ENCODE measurements around the gene PHC3.
A peak's percentile ranks its signal among the peaks of the same experiment; 100 is the strongest.

The PHC3 gene

GRCh38 chr3:170078620-170079281 is 102.8 kb downstream of the PHC3 start:
- Mint-ChIP-seq H3K9me3 (peaks cover 18% of the 10 kb centered on the region), H3K4me3 (no peak overlapping the region), H3K4me1 (peaks cover 6% of the 10 kb centered on the region), H3K27ac (peak overlapping the region; percentile 60), H3K27me3 (ENCODE audit: low read depth, poor library complexity) (peaks cover 4% of the 10 kb centered on the region), H3K36me3 (ENCODE audit: low read depth) (peaks cover 60% of the 10 kb centered on the region)
- DNase-seq, result no peak
- no peak for TF ChIP-seq CTCF (IDR thresholded peaks at IDR 0.05)

GRCh38 chr3:170077361-170077760 is 104.2 kb downstream of the PHC3 start:
- Mint-ChIP-seq H3K36me3 (ENCODE audit: low read depth) (peaks cover 51% of the 10 kb centered on the region), H3K27ac (no peak overlapping the region), H3K4me1 (peaks cover 6% of the 10 kb centered on the region), H3K4me3 (no peak overlapping the region), H3K9me3 (peaks cover 29% of the 10 kb centered on the region), H3K27me3 (ENCODE audit: low read depth, poor library complexity) (peaks cover 4% of the 10 kb centered on the region)
- DNase-seq, result no peak
- TF ChIP-seq CTCF (IDR thresholded peaks at IDR 0.05), result no peak

- Mint-ChIP-seq H3K9me3 (peaks cover 31% of the 10 kb centered on the region), H3K4me1 (peaks cover 6% of the 10 kb centered on the region)
- DNase-seq, result no peak
Measured at GRCh38 chr3:170076715-170077238, 104.8 kb downstream of the PHC3 start.

GRCh38 chr3:170075441-170076091 is 106.0 kb downstream of the PHC3 start:
- peaks cover 6% of the 10 kb centered on the region for H3K4me1 Mint-ChIP-seq
- peaks cover 37% of the 10 kb centered on the region for H3K9me3 Mint-ChIP-seq
- no peak overlapping the region for H3K27ac Mint-ChIP-seq
- peaks cover 4% of the 10 kb centered on the region for H3K27me3 Mint-ChIP-seq (ENCODE audit: low read depth, poor library complexity)
- no peak overlapping the region for H3K4me3 Mint-ChIP-seq
- TF ChIP-seq CTCF (IDR thresholded peaks at IDR 0.05), result no peak
- DNase-seq, result no peak
- H3K36me3 Mint-ChIP-seq (ENCODE audit: low read depth), result peaks cover 34% of the 10 kb centered on the region

More at GRCh38 chr3:170076715-170077238, 104.8 kb downstream of the PHC3 start:
- TF ChIP-seq CTCF (IDR thresholded peaks at IDR 0.05), result no peak
- Mint-ChIP-seq H3K4me3 (no peak overlapping the region), H3K36me3 (ENCODE audit: low read depth) (peaks cover 46% of the 10 kb centered on the region), H3K27ac (no peak overlapping the region), H3K27me3 (ENCODE audit: low read depth, poor library complexity) (peaks cover 4% of the 10 kb centered on the region)

- no peak for DNase-seq
- H3K36me3 Mint-ChIP-seq (ENCODE audit: low read depth), result no peaks in the 10 kb centered on the region
- H3K9me3 Mint-ChIP-seq, result peaks cover 10% of the 10 kb centered on the region
- H3K4me3 Mint-ChIP-seq, result no peak overlapping the region
- H3K4me1 Mint-ChIP-seq, result no peaks in the 10 kb centered on the region
- peaks cover 7% of the 10 kb centered on the region for H3K27me3 Mint-ChIP-seq (ENCODE audit: low read depth, poor library complexity)
- H3K27ac Mint-ChIP-seq, result no peak overlapping the region
- no peak for TF ChIP-seq CTCF (IDR thresholded peaks at IDR 0.05)
Measured at GRCh38 chr3:170064108-170064507, 117.4 kb downstream of the PHC3 start.
